Neural crest cell (in vitro differentiated cells): ENCODE data around the gene ATG4A. TPM values are rescaled to one million over a fixed set of nuclear protein-coding genes. Genes with fewer than 3 reads are reported as not detected.
A peak's percentile ranks its signal among the peaks of the same experiment; 100 is the strongest.

Experiments
- DNase-seq: peaks from one replicate; pipeline ENCODE4 v3.0.0; 2021; ENCODE audit warnings: low read depth, mixed read lengths, low spot score
- H3K27ac Mint-ChIP-seq: one replicate; pipeline ENCODE4 v1.8.0; 2021; ENCODE audit warnings: mild to moderate bottlenecking, mixed read lengths; ENCODE audit not compliant: unreplicated experiment
- H3K27me3 Mint-ChIP-seq: 2 replicates; pipeline ENCODE4 v1.8.0; 2021; ENCODE audit warnings: low read depth, mild to moderate bottlenecking, mixed read lengths
- H3K36me3 Mint-ChIP-seq: 2 replicates; pipeline ENCODE4 v1.8.0; 2021; ENCODE audit warnings: low read depth, mild to moderate bottlenecking, mixed read lengths
- H3K4me1 Mint-ChIP-seq: 2 replicates; pipeline ENCODE4 v1.8.0; 2021; ENCODE audit warnings: mixed read lengths
- H3K4me3 Mint-ChIP-seq: one replicate; pipeline ENCODE4 v1.8.0; 2021; ENCODE audit warnings: mild to moderate bottlenecking, mixed read lengths
- H3K9me3 Mint-ChIP-seq: 2 replicates; pipeline ENCODE4 v1.8.0; 2021; ENCODE audit warnings: mixed read lengths
- CTCF ChIP-seq: fragments of 200-600 bp; sonication (generic); conservative IDR thresholded peaks from 2 replicates; pipeline ENCODE4 v1.5.0; 2021; ENCODE audit warnings: antibody characterized with exemption, mild to moderate bottlenecking
- total RNA-seq: library from RNA; stranded (reverse); gene quantifications from 2 replicates; pipeline ENCODE4 v1.2.1, GENCODE V29; 2021

Gene ATG4A
- total RNA-seq, 1 donor from 2014 or later = 7.5 TPM

GRCh38 chrX:108199691-108200090 lies 108.1 kb downstream of the ATG4A start:
- H3K4me3 Mint-ChIP-seq = no peak overlapping the region
- no peaks in the 10 kb centered on the region for H3K36me3 Mint-ChIP-seq
- H3K4me1 Mint-ChIP-seq = no peaks in the 10 kb centered on the region
- no peak overlapping the region for H3K27ac Mint-ChIP-seq
- peak; percentile 45 for DNase-seq
- peaks cover 2% of the 10 kb centered on the region for H3K9me3 Mint-ChIP-seq
- H3K27me3 Mint-ChIP-seq = no peaks in the 10 kb centered on the region
- TF ChIP-seq CTCF = peak; percentile 75

GRCh38 chrX:108203540-108203939 lies 112.0 kb downstream of the ATG4A start:
- Mint-ChIP-seq H3K27me3 (no peaks in the 10 kb centered on the region), H3K27ac (no peak overlapping the region), H3K4me3 (no peak overlapping the region), H3K9me3 (no peaks in the 10 kb centered on the region), H3K36me3 (no peaks in the 10 kb centered on the region), H3K4me1 (peaks cover 3% of the 10 kb centered on the region)
- no peak for TF ChIP-seq CTCF
- DNase-seq = no peak

Other genes starting within 250 kb of the ATG4A start
- gene TEX13B, start 109.4 kb upstream of the ATG4A start, total RNA-seq = not detected in 2 replicates
- not detected in 2 replicates for gene VSIG1, start 46.7 kb upstream of the ATG4A start, total RNA-seq
- gene PSMD10, start 236 bp upstream of the ATG4A start, total RNA-seq = 93.9 and 99.5 TPM in 2 replicates